GM12878 (cell line): Measurements from ENCODE around the gene PTGS1. TPM values are rescaled to one million over a fixed set of nuclear protein-coding genes. Genes with fewer than 3 reads are reported as not detected.

ENCODE experiments used
- ATAC-seq: fragments of 200-7000 bp; cut with Tn5 transposase; 3 replicates; pipeline ENCODE4 v1.9.1; 2020; ENCODE audit warnings: mild to moderate bottlenecking, moderate library complexity
- BruUV-seq: library from RNA; stranded (reverse); fragments of 400-500 nt; replicated peaks from 2 replicates; lab custom pipeline; 2021; lab: Mats Ljungman, UMichigan
- CTCF ChIA-PET: fragments of 300-600 bp; sonication (Branson Sonifier 250); formaldehyde crosslinking; extraction: SDS; loops from one replicate; lab custom pipeline; 2021; ENCODE audit warnings: inconsistent platforms; lab: Yijun Ruan, JAX
- POLR2A ChIA-PET: fragments of 350-600 bp; formaldehyde crosslinking; extraction: SDS; loops from one replicate; lab custom pipeline; 2021; ENCODE audit warnings: inconsistent platforms; lab: Charles Lee
- RAD21 ChIA-PET: fragments of 300-600 bp; sonication (Branson Sonifier 250); formaldehyde crosslinking; loops from one replicate; lab custom pipeline; 2023; ENCODE audit warnings: antibody characterized with exemption; ENCODE audit not compliant: unreplicated experiment; lab: Charles Lee
- SMC1A ChIA-PET: fragments of 300-600 bp; sonication (Branson Sonifier 250); formaldehyde crosslinking; loops from one replicate; lab custom pipeline; 2023; ENCODE audit not compliant: unreplicated experiment, uncharacterized antibody; lab: Charles Lee
- DNase-seq: peaks from one replicate; pipeline ENCODE4 v3.0.0-alpha.2; 2011; ENCODE audit warnings: low read depth, low spot score
- FAIRE-seq: peaks from 3 replicates; lab custom pipeline; 2011; peaks lifted over from hg19 to GRCh38; lab: Jason Lieb, UNC
- H2AFZ ChIP-seq: 2 replicates; pipeline ENCODE4 v1.6.0; 2011; ENCODE audit warnings: low read depth, low read length, control low read depth; ENCODE audit not compliant: control insufficient read depth
- H3K27ac ChIP-seq: 2 replicates; pipeline ENCODE4 v1.5.1; 2011; ENCODE audit warnings: control low read depth; ENCODE audit not compliant: control insufficient read depth, insufficient read depth
- H3K27me3 ChIP-seq, 2 experiments: replicated peaks in 1 of 2; 2 replicates each; pipeline versions ENCODE4 v1.6.0 to v1.6.1; 2011; ENCODE audit warnings: low read length in 1 of 2; ENCODE audit not compliant: control insufficient read depth in 2 of 2, insufficient read depth in 2 of 2
- H3K36me3 ChIP-seq, 2 experiments: 2 replicates each; pipeline ENCODE4 v1.5.1; 2011; ENCODE audit warnings: low read length in 1 of 2; ENCODE audit not compliant: control insufficient read depth in 2 of 2, insufficient read depth in 2 of 2
- H3K4me1 ChIP-seq: 2 replicates; pipeline ENCODE4 v1.6.1; 2011; ENCODE audit warnings: mild to moderate bottlenecking, low read length, moderate library complexity, mixed read lengths; ENCODE audit not compliant: control insufficient read depth, insufficient read depth
- H3K4me2 ChIP-seq: 2 replicates; pipeline ENCODE4 v1.6.0; 2011; ENCODE audit warnings: control low read depth; ENCODE audit not compliant: control insufficient read depth, insufficient read depth
- H3K4me3 ChIP-seq: fragments of 200-600 bp; sonication (generic); 2 replicates; pipeline ENCODE4 v1.5.1; 2016
- H3K79me2 ChIP-seq: 2 replicates; pipeline ENCODE4 v1.6.0; 2011; ENCODE audit warnings: low read length; ENCODE audit not compliant: control insufficient read depth, insufficient read depth
- H3K9ac ChIP-seq: 2 replicates; pipeline ENCODE4 v1.8.0; 2011; ENCODE audit warnings: low read length, control low read depth, mixed read lengths; ENCODE audit not compliant: control insufficient read depth, insufficient read depth
- H3K9me3 ChIP-seq: replicated peaks from 3 replicates; pipeline ENCODE4 v1.5.1; 2011; ENCODE audit warnings: mild to moderate bottlenecking, low read length; ENCODE audit not compliant: control insufficient read depth, insufficient read depth
- H4K20me1 ChIP-seq: 2 replicates; pipeline ENCODE4 v1.6.0; 2011; ENCODE audit not compliant: control insufficient read depth, insufficient read depth
- BHLHE40 ChIP-seq, 2 experiments: fragments of 450-650 bp in 1 of 2; IDR thresholded peaks; 2 replicates each; pipeline ENCODE4 v1.6.1; 2011 to 2017; ENCODE audit warnings: low read depth in 2 of 2, borderline replicate concordance in 1 of 2, improper control_type of control experiment in 1 of 2, low read length in 1 of 2, mild to moderate bottlenecking in 1 of 2
- ETV6 ChIP-seq, 2 experiments: fragments of 450-650 bp in 1 of 2; IDR thresholded peaks in 1 of 2; conservative IDR thresholded peaks in 1 of 2; 2 replicates each; pipeline ENCODE4 v1.6.1; 2014; ENCODE audit warnings: antibody characterized with exemption in 1 of 2, borderline replicate concordance in 1 of 2, low read depth in 1 of 2, mild to moderate bottlenecking in 1 of 2, moderate library complexity in 1 of 2
- NFXL1 ChIP-seq: fragments of 450-650 bp; IDR thresholded peaks from 2 replicates; pipeline ENCODE4 v1.6.1; 2017; ENCODE audit warnings: antibody characterized with exemption, mild to moderate bottlenecking, borderline replicate concordance
- NR2F1 ChIP-seq: fragments of 450-650 bp; conservative IDR thresholded peaks from 2 replicates; pipeline ENCODE4 v1.6.1; 2017; ENCODE audit warnings: mild to moderate bottlenecking
- PML ChIP-seq: IDR thresholded peaks from 2 replicates; pipeline ENCODE4 v1.6.1; 2012; ENCODE audit warnings: low read length, inconsistent platforms
- POLR2A ChIP-seq: IDR thresholded peaks from 2 replicates; pipeline ENCODE4 v1.6.1; 2011; ENCODE audit warnings: low read depth, mild to moderate bottlenecking, low read length
- RBBP5 ChIP-seq: fragments of 200-600 bp; sonication (generic); conservative IDR thresholded peaks from 2 replicates; pipeline ENCODE4 v1.6.1; 2016
- SREBF1 ChIP-seq: IDR thresholded peaks from 2 replicates; pipeline ENCODE4 v1.6.1; 2012; ENCODE audit warnings: mild to moderate bottlenecking, low read length
- SREBF2 ChIP-seq: IDR thresholded peaks from 2 replicates; pipeline ENCODE4 v1.6.1; 2012; ENCODE audit warnings: mild to moderate bottlenecking, low read length
- SUZ12 ChIP-seq: fragments of 200-600 bp; sonication (generic); IDR thresholded peaks from one replicate; pipeline ENCODE4 v1.6.1; 2018; ENCODE audit warnings: antibody characterized with exemption, mild to moderate bottlenecking; ENCODE audit not compliant: unreplicated experiment
- ZNF24 ChIP-seq: fragments of 450-650 bp; IDR thresholded peaks from 2 replicates; pipeline ENCODE4 v1.6.1; 2017; ENCODE audit warnings: antibody characterized with exemption, mild to moderate bottlenecking
- WGBS: methylation state at CpG from one replicate; pipeline ENCODE4 v1.1.6; 2016; ENCODE audit warnings: low lambda C conversion rate; ENCODE audit not compliant: insufficient replicate concordance, insufficient coverage; ENCODE audit errors: missing lambda C conversion rate; 5-methylcytosine and 5-hydroxymethylcytosine counted together
- in situ Hi-C: fragments of 300-500 bp; cut with MboI; formaldehyde crosslinking; loops from 9 replicates; pipeline ENCODE4 v1.14.3; 2018; ENCODE audit warnings: mixed read lengths
- intact Hi-C: fragments of 100-400 bp; cut with micrococcal nuclease; formaldehyde crosslinking; loops from one replicate; pipeline ENCODE4 v1.14.2; 2022; ENCODE audit not compliant: unreplicated experiment
- polyA plus RNA-seq, 11 experiments: library from polyadenylated mRNA; depleted of rRNA in 4 of 11; unstranded in 6 of 11; stranded (reverse) in 5 of 11; fragments of >200 nt; fragmentation: Nextera tagmentation in 4 of 11; fragmentation: Illumina TruSeq in 1 of 11; extraction: Ambion mirVana in 4 of 11; extraction: Trizol in 1 of 11; gene quantifications; 1 replicate in 1 of 11; 2 replicates in 10 of 11; pipeline versions ENCODE4 v1.2.1 to v1.2.3, GENCODE V29; 2011 to 2016; ENCODE audit warnings: inconsistent platforms in 2 of 11, missing spikeins in 2 of 11, low read depth in 1 of 11
- total RNA-seq, 4 experiments: library from RNA; depleted of rRNA in 3 of 4; stranded (reverse); fragments of >200 nt in 3 of 4; fragmentation: Illumina TruSeq in 1 of 4; extraction: Trizol in 1 of 4; gene quantifications; 2 replicates each; pipeline versions ENCODE4 v1.2.1 to v1.2.3, GENCODE V29; 2013 to 2021
- TF ChIP-seq, protein P1 (sequence below): fragments of 150-350 bp; IDR thresholded peaks from 2 replicates; pipeline ENCODE4 v1.6.1; 2016; ENCODE audit warnings: low read depth, low read length
- TF ChIP-seq, protein P2 (sequence below): IDR thresholded peaks from 2 replicates; pipeline ENCODE4 v1.6.1; 2012; ENCODE audit warnings: mild to moderate bottlenecking, low read depth, low read length
- TF ChIP-seq, protein P3 (sequence below): fragments of 450-650 bp; IDR thresholded peaks from 2 replicates; pipeline ENCODE4 v1.6.1; 2017; ENCODE audit warnings: mild to moderate bottlenecking

PTGS1 gene
- total and polyA plus RNA-seq, 10 of the 15 experiments (the other 5 are each of a cell fraction or from before 2014, with no cell fraction given), result 0.16 to 2.8 (median 0.96) TPM

DNA sequence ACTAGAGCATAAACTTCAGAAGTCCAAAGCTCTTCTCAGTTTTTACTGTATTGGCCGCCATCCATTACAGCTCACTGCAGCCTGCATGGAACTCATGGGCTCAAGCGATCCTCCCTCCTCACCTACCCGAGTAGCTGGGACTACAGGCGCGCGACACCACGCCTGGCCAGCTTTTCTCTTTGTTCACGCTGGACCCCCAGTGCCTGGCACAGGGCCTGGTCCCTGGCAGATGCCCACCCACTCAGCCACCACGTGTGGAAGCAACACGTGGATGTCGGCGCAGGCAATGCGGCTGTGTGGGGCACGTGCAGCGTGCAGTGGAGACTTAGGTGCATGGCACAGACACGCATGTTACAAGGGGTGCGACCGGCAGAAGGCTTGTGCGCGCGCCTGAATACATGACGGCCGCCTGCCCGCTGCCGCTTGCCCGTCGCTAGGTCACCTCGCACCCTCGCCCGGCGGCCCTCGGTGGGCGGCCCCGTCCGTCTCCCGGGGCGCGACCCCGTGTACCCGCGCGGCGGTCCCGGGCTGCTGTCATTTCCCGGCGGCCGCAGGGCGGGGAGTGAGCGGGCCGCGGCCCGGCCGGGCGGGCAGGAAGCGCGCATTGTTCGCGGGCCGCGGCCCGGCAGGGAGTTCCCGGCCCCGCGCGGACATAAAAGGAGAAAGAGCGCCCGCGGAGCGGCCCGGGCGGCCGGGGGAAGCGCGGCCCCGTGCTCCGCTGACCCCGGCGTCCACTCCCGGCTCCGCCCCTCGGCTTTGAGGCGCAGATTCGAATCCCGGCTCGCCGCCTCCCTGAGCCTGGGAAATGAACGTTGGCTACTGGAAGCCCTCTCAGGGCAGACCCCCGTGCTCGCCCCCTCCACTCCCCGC lies 24.1 kb upstream of the PTGS1 start:
- no peaks in the 10 kb centered on the region for H3K9me3 ChIP-seq
- H3K27ac ChIP-seq, result no peak overlapping the region
- TF ChIP-seq SREBF1, result no peak
- TF ChIP-seq POLR2A, result no peak
- no peak for TF ChIP-seq RBBP5
- TF ChIP-seq SUZ12, result peak; percentile 94
- peak in 1 of 2 experiments; percentile 70; a peak in 2 of 4 replicates for TF ChIP-seq BHLHE40 (IDR thresholded peaks at IDR 0.05; ENCODE audit: borderline replicate concordance in 1 of 2, low read depth in 2 of 2, low read length in 1 of 2)
- 0 out of 2 replicates have a peak, but pooled peaks have one; percentile 24 for TF ChIP-seq NR2F1
- TF ChIP-seq ETV6 (conservative IDR thresholded peaks at IDR 0.05 in 1 of 2, IDR thresholded peaks at IDR 0.05 in 1 of 2; ENCODE audit: borderline replicate concordance in 1 of 2, low read depth in 1 of 2), result no peak
- no peak for TF ChIP-seq NFXL1
- TF ChIP-seq, protein P1, sequence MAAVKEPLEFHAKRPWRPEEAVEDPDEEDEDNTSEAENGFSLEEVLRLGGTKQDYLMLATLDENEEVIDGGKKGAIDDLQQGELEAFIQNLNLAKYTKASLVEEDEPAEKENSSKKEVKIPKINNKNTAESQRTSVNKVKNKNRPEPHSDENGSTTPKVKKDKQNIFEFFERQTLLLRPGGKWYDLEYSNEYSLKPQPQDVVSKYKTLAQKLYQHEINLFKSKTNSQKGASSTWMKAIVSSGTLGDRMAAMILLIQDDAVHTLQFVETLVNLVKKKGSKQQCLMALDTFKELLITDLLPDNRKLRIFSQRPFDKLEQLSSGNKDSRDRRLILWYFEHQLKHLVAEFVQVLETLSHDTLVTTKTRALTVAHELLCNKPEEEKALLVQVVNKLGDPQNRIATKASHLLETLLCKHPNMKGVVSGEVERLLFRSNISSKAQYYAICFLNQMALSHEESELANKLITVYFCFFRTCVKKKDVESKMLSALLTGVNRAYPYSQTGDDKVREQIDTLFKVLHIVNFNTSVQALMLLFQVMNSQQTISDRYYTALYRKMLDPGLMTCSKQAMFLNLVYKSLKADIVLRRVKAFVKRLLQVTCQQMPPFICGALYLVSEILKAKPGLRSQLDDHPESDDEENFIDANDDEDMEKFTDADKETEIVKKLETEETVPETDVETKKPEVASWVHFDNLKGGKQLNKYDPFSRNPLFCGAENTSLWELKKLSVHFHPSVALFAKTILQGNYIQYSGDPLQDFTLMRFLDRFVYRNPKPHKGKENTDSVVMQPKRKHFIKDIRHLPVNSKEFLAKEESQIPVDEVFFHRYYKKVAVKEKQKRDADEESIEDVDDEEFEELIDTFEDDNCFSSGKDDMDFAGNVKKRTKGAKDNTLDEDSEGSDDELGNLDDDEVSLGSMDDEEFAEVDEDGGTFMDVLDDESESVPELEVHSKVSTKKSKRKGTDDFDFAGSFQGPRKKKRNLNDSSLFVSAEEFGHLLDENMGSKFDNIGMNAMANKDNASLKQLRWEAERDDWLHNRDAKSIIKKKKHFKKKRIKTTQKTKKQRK, result no peak
- TF ChIP-seq SREBF2, result no peak
- no peak for TF ChIP-seq ZNF24
- no peak for TF ChIP-seq PML
- TF ChIP-seq, protein P2, sequence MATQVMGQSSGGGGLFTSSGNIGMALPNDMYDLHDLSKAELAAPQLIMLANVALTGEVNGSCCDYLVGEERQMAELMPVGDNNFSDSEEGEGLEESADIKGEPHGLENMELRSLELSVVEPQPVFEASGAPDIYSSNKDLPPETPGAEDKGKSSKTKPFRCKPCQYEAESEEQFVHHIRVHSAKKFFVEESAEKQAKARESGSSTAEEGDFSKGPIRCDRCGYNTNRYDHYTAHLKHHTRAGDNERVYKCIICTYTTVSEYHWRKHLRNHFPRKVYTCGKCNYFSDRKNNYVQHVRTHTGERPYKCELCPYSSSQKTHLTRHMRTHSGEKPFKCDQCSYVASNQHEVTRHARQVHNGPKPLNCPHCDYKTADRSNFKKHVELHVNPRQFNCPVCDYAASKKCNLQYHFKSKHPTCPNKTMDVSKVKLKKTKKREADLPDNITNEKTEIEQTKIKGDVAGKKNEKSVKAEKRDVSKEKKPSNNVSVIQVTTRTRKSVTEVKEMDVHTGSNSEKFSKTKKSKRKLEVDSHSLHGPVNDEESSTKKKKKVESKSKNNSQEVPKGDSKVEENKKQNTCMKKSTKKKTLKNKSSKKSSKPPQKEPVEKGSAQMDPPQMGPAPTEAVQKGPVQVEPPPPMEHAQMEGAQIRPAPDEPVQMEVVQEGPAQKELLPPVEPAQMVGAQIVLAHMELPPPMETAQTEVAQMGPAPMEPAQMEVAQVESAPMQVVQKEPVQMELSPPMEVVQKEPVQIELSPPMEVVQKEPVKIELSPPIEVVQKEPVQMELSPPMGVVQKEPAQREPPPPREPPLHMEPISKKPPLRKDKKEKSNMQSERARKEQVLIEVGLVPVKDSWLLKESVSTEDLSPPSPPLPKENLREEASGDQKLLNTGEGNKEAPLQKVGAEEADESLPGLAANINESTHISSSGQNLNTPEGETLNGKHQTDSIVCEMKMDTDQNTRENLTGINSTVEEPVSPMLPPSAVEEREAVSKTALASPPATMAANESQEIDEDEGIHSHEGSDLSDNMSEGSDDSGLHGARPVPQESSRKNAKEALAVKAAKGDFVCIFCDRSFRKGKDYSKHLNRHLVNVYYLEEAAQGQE, result no peak
- TF ChIP-seq, protein P3, sequence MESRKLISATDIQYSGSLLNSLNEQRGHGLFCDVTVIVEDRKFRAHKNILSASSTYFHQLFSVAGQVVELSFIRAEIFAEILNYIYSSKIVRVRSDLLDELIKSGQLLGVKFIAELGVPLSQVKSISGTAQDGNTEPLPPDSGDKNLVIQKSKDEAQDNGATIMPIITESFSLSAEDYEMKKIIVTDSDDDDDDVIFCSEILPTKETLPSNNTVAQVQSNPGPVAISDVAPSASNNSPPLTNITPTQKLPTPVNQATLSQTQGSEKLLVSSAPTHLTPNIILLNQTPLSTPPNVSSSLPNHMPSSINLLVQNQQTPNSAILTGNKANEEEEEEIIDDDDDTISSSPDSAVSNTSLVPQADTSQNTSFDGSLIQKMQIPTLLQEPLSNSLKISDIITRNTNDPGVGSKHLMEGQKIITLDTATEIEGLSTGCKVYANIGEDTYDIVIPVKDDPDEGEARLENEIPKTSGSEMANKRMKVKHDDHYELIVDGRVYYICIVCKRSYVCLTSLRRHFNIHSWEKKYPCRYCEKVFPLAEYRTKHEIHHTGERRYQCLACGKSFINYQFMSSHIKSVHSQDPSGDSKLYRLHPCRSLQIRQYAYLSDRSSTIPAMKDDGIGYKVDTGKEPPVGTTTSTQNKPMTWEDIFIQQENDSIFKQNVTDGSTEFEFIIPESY, result no peak
- no TSS peak for BruUV-seq
- H3K4me1 ChIP-seq, result no peaks in the 10 kb centered on the region; the same call in 1 of the 2 replicates
- peak overlapping the region; percentile 57 for H3K4me3 ChIP-seq
- SMC1A ChIA-PET, result interaction anchor here (1.0 to 2.5 kb wide), 3 partner anchors 12 to 248 kb away, joined by 3 to 7 read pairs (median 4); no protein-coding TSS in a partner anchor
- RAD21 ChIA-PET, result interaction anchor here (1.6 kb wide), 1 partner anchor 248 kb away, joined by 5 read pairs; no protein-coding TSS in a partner anchor
- CTCF ChIA-PET, result interaction anchor here (0.5 to 2.7 kb wide), 3 partner anchors 152 to 248 kb away, joined by 4 to 11 read pairs (median 4); no protein-coding TSS in a partner anchor
- intact Hi-C loops (no loop called here), in situ Hi-C loops (no loop called here)
- ATAC-seq, result peak; percentile 58
- H4K20me1 ChIP-seq, result no peaks in the 10 kb centered on the region
- 26% methylated on average over 37 of the region's 90 CpGs for WGBS
- no peaks in the 10 kb centered on the region for H3K36me3 ChIP-seq
- H3K4me2 ChIP-seq, result peak overlapping the region; percentile 66; the same call in 1 of the 2 replicates
- no peaks in the 10 kb centered on the region for H3K79me2 ChIP-seq
- peak overlapping the region; percentile 47 for H2AFZ ChIP-seq
- no peak overlapping the region for H3K9ac ChIP-seq
- no peak for FAIRE-seq
- no peak for DNase-seq
- POLR2A ChIA-PET, result no interaction called here
- H3K27me3 ChIP-seq, result peaks cover 2 to 8% of the 10 kb centered on the region in 2 experiments; a peak in 2 of 4 replicates
